Ramos (cell line): Measurements from ENCODE around the gene FER.
"Not testable (repeated sequence)": the region's sequence is repeated elsewhere in the genome, so short reads cannot be mapped to it uniquely, and the experiment has no call there.

Experiments
- in situ Hi-C: fragments of 300-500 bp; cut with MboI; formaldehyde crosslinking; loops from one replicate; pipeline ENCODE4 v1.14.3; 2022; ENCODE audit warnings: low sequenced_read_pairs; ENCODE audit not compliant: unreplicated experiment

Gene FER

GRCh38 chr5:108942701-108943100 is 195.0 kb downstream of the FER start:
- in situ Hi-C loops, result no loop called here

GRCh38 chr5:108945094-108945493 is 197.4 kb downstream of the FER start:
- in situ Hi-C loops, result no loop called here

DNA sequence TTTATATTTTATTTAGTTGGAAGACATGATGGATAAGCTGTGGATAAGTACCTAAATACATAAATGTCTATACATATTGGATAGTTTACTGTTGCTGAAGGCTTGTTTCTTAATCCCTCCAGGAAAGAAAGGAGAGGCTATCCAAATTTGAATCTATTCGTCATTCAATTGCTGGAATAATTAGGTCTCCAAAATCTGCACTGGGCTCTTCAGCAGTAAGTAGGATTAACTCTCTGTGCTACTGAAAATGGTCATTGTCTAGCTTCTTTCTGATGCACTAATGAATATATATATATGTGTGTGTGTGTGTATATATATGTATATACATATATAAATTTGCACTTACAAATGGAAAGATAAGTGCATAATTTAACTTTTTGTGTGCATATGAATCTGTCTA is 198.3 kb downstream of the FER start:
- in situ Hi-C loops, result no loop called here

DNA sequence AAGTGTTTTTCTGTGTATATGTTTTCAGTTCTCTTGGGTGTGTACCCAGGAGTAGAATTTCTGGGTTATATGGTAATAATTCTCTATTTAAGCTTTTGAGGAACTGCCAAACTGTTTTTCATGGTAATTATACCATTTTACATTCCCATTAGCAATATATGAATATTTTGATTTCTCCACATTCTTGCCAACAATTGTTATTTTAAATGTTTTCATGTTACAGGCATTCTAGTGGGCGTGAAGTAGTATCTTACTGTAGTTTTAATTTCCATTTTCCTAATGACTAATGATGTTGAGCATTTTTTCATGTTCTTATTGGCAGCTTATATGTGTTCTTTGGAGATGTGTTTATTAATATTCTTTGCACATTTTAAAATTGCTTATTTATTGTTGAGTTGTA is 199.5 kb downstream of the FER start:
- in situ Hi-C loops, result no loop called here

DNA sequence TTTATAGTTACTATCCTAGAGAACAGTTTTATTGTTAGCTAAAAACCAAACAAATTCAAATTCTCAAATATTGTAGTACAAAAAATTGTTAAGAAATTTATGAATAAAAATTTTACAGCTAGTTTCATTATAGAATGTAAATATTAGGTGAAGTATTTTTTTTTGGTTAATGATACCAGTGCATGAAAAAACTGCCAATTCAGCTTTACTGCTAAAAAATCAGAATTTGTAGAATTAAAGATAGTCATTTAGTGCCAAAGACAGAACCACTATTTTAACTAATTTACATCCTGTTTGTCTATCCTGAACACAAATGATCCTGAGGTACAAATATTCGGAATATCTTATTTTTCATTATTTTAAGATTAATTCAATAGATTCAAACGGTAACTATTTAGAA is 202.6 kb downstream of the FER start:
- in situ Hi-C loops, result no loop called here

- in situ Hi-C loops, result no loop called here
These were observed 206.2 kb downstream of the FER start for GRCh38 chr5:108953940-108954339.

DNA sequence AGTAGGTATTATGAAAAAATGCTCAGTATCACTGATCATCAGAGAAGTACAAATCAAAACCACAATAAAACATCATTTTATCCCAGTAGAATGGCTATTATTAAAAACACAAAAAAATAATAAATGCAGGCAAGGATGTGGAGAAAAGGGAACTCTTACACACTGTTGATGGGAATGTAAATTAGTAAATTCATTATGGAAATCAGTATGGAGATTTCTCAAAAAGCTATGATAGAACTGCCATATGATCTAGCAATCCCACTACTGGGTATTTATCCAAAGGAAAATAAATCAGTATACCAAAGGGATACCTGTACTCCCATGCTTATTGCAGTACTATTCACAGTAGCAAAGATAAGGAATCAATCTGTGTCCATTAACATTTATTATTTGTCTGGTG is 209.6 kb downstream of the FER start:
- in situ Hi-C loops, result no loop called here

DNA sequence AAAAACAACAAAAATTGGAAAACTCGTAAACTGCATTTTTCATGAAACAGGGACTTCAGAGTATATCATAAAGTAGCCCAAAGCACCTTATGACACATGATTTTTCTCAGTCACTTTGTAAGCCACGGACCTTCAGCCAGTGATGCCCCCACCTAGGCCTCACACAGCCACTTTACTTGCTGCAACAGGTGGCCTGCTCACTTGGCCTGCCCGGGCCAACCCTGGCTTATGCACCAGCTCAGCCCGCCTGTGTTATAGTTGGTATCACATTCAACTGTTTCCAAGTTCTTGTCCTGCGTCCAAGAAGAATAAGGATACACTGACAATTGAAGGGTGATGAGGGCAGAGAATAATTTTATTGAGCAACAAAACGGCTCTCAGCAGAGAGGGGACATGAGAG is 219.2 kb downstream of the FER start:
- in situ Hi-C loops, result no loop called here

GRCh38 chr5:108974594-108974993 is 226.9 kb downstream of the FER start:
- in situ Hi-C loops, result no loop called here

- in situ Hi-C loops, result no loop called here
These were observed 228.0 kb downstream of the FER start for GRCh38 chr5:108975697-108976096.

GRCh38 chr5:108983461-108984092 is 235.9 kb downstream of the FER start:
- in situ Hi-C loops, result no loop called here

- in situ Hi-C loops, result no loop called here
These were observed 242.2 kb downstream of the FER start for GRCh38 chr5:108989761-108990392.

GRCh38 chr5:108992396-108993085 is 244.8 kb downstream of the FER start:
- in situ Hi-C loops, result not testable (repeated sequence)

- in situ Hi-C loops, result not testable (repeated sequence)
These were observed 245.7 kb downstream of the FER start for GRCh38 chr5:108993440-108993839.

DNA sequence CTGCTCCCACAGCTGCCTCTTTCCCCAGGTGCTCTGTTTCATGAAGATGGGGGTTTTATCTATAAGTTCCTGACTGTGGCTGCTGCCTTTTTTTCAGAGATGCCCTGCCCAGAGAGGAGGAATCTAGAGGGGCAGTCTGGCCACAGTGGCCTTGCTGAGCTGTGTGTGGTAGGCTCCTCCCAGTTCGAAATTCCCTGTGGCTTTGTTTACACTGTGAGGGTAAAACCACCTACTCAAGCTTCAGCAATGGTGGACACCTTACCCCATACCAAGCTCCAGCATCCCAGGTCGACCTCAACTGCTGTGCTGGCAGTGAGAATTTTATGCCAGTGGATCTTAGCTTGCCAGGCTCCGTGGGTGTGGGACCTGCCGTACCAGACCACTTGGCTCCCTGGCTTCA is 250.0 kb downstream of the FER start:
- in situ Hi-C loops, result no loop called here

- in situ Hi-C loops, result no loop called here
These were observed 250.5 kb downstream of the FER start for GRCh38 chr5:108998216-108998615.

- in situ Hi-C loops, result no loop called here
These were observed 256.2 kb downstream of the FER start for GRCh38 chr5:109003928-109004327.

DNA sequence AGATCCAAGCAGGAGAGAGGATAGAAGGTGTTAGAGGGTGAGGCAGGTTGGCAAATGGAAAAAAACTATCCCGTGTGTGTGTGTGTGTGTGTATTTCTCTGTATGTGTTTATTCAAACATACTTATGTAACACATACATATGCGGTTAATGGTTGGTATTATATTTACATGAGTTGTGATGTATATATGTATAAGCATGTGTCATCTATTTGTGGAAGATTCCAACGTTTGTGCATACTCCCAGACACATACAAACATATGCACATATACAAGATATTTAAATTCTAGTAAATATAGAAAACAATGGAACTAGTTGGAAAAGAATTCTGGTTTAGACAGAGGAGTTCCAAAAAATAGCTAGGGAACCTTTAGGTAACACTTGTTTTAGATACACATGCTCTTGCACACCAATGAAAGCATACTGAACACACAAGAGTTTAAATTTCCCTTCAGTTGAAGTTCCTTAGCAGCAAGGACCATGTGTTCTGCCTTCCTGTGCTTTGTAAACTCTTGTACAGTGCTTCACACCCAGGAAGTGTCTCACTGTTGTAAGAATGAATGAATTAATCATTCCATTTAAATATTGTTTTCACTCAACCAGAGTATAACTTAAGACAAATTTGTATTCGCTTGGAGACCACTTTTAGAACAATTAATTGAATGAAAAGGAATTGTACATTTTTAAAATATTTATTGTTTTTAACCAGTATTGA is 257.8 kb downstream of the FER start:
- in situ Hi-C loops, result no loop called here

GRCh38 chr5:109006129-109006528 is 258.4 kb downstream of the FER start:
- in situ Hi-C loops, result no loop called here

DNA sequence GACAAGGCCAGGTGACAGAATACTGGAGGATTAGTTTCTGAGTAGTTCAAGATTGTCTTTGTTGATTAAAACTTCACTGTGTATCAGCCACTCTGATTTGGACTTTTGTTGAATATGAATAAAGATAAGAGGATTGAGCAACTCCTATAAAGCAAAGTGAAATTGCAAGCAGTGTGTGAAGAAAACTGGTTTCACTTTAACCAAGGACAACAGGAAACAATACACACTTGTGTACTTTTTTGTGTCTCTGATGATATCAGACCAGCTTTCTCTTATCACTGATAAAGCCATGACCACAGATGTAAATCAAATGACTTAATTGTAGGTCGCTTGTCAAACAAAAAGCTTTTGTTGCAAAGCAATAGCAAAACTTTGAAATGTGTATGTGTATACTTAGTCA is 268.6 kb downstream of the FER start:
- in situ Hi-C loops, result no loop called here

DNA sequence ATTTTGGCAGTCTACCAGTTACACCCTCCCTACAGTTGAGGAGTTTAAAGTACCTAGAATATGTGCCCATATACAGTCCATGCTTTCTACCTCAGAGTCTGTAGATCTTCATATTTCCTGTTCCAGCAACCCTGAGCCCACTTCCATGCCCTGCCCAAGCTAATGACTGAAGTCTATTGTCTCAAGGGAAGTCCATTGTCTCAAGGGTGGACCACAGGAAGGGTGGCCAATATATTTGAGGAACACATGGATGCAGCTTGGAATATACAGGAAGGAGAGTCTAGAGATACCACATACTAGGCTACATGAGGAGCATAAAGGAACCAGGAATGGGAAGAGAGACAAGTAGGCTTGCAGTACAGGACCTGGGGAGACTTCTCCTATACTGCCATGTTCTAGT is 274.4 kb downstream of the FER start:
- in situ Hi-C loops, result no loop called here
